Motor neuron (in vitro differentiated cells): ENCODE results near the gene GRIK4. TPM values are rescaled to one million over a fixed set of nuclear protein-coding genes. Genes with fewer than 3 reads are reported as not detected.

Experiments used
- ATAC-seq, 8 experiments: fragments of 200-7000 bp; cut with Tn5 transposase; replicated peaks in 6 of 8; 2 replicates each; pipeline ENCODE4 v1.8.0; 2021; ENCODE audit warnings: mild to moderate bottlenecking in 8 of 8, moderate library complexity in 8 of 8
- H3K27ac ChIP-seq, 2 donors: fragments of 250-450 bp; sonication (Bioruptor Pico); 2 replicates each; pipeline ENCODE4 v1.9.0; 2021; ENCODE audit warnings: antibody characterized with exemption in 2 of 2, mild to moderate bottlenecking in 2 of 2, moderate library complexity in 1 of 2
- H3K4me1 ChIP-seq, 2 donors: fragments of 250-450 bp; sonication (Bioruptor Pico); replicated peaks in 1 of 2; 2 replicates each; pipeline ENCODE4 v1.6.1; 2021; ENCODE audit warnings: antibody characterized with exemption in 2 of 2, mild to moderate bottlenecking in 2 of 2, moderate library complexity in 1 of 2
- H3K4me3 ChIP-seq, 5 donors: fragments of 250-450 bp; sonication (Bioruptor Pico); 2 replicates each; pipeline ENCODE4 v1.9.0; 2021; ENCODE audit warnings: antibody characterized with exemption in 5 of 5, mild to moderate bottlenecking in 5 of 5, moderate library complexity in 4 of 5
- WGBS, 10 experiments: fragments of 450-650 bp; shearing (Covaris generic); methylation state at CpG; one replicate each; pipeline ENCODE4 v1.0.0; 2022; 5-methylcytosine and 5-hydroxymethylcytosine counted together
- in situ Hi-C, 9 experiments: fragments of 400-800 bp; cut with MboI; loops; one replicate each; pipeline ENCODE4 v1.15.0; 2021; ENCODE audit warnings: low sequenced_read_pairs in 9 of 9, low pct_unique_long_range_greater_than_20kb in 2 of 9; ENCODE audit not compliant: unreplicated experiment in 9 of 9
- total RNA-seq, 8 experiments: library from RNA; unstranded; fragments of 300-600 nt; gene quantifications; 2 replicates each; pipeline versions ENCODE4 v1.2.3 to v1.2.4, GENCODE V29; 2022

The GRIK4 gene
- total RNA-seq, 8 experiments from 2014 or later = 0.75 to 11.1 (median 1.7) TPM

DNA sequence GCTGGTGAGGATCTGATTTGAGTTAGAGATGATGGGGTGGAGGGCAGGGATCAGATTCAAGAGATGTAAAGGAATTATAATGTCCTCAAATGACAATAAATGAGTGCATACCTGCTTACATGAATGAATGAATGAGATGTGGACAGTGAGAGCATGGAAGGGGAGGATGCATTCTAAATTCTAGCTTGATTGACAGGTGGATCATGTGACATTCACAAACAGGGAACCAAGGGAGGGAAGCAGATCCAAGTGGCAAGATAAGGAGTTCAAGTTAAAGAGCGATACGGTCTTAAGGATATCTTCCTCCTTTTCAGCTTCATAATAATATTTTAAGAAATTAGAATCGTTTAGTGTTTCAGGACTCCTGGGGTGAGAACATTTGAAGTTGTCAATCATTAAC lies 341.9 kb downstream of the GRIK4 start:
- Histone ChIP-seq H3K27ac (no peak overlapping the region), H3K4me1 (peaks cover 0 to 1% of the 10 kb centered on the region in 2 donors), H3K4me3 (no peak overlapping the region)
- in situ Hi-C loops = no loop called here
- ATAC-seq = no peak
- WGBS, 10 experiments = 62 to 88% (median 73%) methylated on average over 2 to 3 of the region's 3 CpGs; no CpG with 5 or more reads in 4 of the 10 experiments

DNA sequence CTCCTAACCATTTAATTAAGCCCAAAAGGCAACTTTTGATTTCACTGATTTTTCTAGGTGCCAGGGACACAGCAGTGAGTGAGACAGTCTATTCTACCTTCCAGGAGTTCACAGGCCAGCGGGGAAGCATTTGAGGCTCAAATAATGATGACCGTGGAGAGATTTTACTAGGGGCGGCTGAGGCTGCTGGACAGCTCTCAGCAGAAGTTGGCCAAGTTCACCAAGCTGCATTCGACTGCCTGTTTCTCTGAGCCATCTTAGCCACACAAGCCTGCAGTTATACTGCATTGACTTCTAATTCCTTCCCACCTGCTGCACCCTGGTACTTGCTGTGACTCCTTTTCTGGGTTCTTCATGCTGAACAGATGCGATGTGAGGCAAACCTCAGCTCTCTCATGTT lies 343.4 kb downstream of the GRIK4 start:
- Histone ChIP-seq H3K4me3 (no peak overlapping the region), H3K4me1 (peaks cover 3 to 7% of the 10 kb centered on the region in 2 donors), H3K27ac (no peak overlapping the region)
- no peak for ATAC-seq
- WGBS, 10 experiments = 20 to 86% (median 71%) methylated on average over 1 to 5 of the region's 5 CpGs
- in situ Hi-C loops = no loop called here

DNA sequence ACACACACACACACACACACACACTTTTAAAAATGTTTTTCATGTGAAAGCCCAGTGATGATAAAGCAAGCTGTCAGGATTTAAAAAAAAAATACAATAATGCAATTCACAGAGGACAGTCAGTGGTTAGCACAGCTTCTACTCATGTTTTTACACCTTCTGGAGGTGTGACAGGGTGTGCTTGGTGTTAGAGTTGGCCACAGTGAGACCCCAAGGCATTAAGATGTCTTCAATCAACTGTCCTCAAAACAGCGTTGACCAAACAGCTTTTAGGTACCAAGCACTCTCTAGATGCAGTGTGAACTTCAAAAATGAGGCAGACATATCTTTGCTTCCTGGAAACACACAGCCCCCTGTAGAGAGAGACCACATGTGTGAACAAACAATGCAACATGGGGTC lies 346.0 kb downstream of the GRIK4 start:
- no peak for ATAC-seq
- Histone ChIP-seq H3K4me1 (peaks cover 3 to 7% of the 10 kb centered on the region in 2 donors), H3K4me3 (no peak overlapping the region), H3K27ac (no peak overlapping the region)
- in situ Hi-C loops = no loop called here
- WGBS, 10 experiments = 0 to 100% (median 83%) methylated on average over 1 of the region's 1 CpG; no CpG with 5 or more reads in 5 of the 10 experiments

DNA sequence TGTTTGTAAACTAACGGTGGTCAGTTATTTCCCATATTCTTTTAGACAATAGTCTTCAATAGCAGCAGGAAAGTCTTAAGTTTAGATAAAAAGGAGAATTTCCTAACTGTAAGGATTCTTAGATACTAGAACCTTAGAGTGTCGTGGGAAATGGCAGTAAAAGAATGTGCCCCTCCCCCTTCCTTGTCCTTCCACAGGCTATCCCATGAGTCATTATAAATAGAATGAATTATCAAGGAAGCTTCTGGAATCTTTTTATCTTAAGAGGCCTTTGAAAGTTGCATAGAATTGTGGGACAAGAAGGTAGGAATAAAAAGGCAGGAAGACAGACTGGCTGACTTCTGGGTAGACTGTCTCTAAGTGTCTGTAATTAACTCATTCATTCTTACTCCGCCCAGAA lies 347.2 kb downstream of the GRIK4 start:
- H3K4me3 ChIP-seq = no peak overlapping the region
- in situ Hi-C loops = no loop called here
- 11 to 100% (median 60%) methylated on average over 1 to 3 of the region's 3 CpGs; no CpG with 5 or more reads in 1 of the 10 experiments for WGBS, 10 experiments
- peaks cover 3 to 7% of the 10 kb centered on the region in 2 donors for H3K4me1 ChIP-seq
- H3K27ac ChIP-seq = no peak overlapping the region
- peak in 4 of 8 experiments; percentile 13 to 42 (median 28) for ATAC-seq

DNA sequence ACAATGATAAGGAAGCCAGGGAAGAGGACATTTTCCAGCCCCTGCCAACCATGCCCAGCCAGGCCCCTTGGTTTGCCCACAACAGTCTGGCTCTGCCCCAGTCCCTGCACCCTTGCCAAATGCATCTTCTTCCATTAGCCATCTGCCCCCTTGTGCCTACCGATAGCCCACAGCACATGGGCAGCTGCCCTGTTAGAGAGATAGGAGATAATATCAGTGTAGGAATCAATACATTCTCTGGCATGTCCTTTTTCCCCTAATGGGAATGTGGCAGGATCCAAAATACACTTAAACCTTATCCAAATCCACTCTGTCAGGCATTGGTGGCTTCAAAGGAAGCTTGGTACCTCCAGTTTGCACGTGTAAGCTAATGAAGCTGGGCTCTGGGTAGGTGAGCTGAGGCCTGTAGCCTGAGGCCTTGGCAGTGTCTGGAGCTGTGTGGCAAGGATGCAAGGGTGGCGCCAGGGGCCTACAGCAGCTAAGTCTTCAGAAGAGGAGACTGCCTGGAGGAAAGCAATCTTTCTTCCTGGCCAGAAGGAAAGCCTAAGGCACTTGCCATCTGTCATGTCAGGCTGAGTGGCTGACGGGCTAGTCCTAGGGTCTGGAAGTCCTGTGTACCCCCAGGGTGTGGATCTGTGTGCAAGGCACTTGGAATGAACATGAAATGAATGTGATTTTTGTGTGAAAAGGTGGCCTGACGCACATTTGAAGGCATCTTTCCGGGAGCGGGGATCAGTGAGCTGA lies 348.2 kb downstream of the GRIK4 start:
- ATAC-seq = no peak
- no peak overlapping the region for H3K27ac ChIP-seq
- H3K4me1 ChIP-seq = peaks cover 3 to 7% of the 10 kb centered on the region in 2 donors
- in situ Hi-C loops = no loop called here
- 69 to 94% (median 83%) methylated on average over 1 to 4 of the region's 7 CpGs; no CpG with 5 or more reads in 3 of the 10 experiments for WGBS, 10 experiments
- no peak overlapping the region for H3K4me3 ChIP-seq

DNA sequence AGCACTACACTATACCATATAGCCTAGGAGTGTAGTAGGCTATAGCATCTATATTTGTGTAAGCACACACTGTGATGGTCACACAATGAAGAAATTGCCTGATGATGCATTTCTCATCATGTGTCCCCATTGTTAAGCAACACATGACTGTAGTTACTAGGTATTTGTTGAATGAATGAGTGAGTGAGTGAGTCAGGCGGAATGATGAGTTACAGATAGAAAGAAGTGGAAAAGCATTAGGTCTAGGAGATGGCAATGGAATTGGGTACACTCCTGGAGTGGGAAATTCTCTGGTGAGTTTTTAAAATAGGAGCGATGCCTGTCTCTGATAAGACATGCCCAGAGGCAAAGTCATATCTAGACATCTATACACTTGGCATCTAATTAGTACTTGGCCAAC lies 351.8 kb downstream of the GRIK4 start:
- Histone ChIP-seq H3K4me1 (peaks cover 3 to 7% of the 10 kb centered on the region in 2 donors), H3K27ac (no peak overlapping the region), H3K4me3 (no peak overlapping the region)
- ATAC-seq = peak in 1 of 8 experiments; percentile 23
- in situ Hi-C loops = no loop called here
- 50 to 100% (median 100%) methylated on average over 1 to 2 of the region's 2 CpGs; no CpG with 5 or more reads in 3 of the 10 experiments for WGBS, 10 experiments

DNA sequence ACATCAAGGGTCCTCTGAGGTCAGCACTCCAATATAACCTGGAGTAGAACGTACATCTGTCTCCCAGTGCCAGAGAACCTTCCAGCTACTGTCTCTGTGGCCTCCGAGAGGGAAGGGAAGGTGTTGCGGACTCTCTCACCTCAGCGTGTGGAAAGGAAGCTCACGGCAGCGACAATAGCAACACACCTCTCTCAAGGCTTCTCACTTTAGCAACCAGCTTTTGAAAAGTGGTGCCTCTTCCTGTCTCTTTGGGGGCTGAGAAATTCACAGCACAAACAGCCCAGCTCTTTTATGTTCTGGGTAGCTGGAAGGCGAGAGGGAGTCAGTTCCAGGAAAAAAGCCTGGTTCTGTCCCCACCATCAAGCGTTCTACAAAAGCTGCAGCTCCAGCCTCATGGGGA lies 355.5 kb downstream of the GRIK4 start:
- in situ Hi-C loops = no loop called here
- no peak overlapping the region for H3K27ac ChIP-seq
- peaks cover 7 to 9% of the 10 kb centered on the region in 2 donors for H3K4me1 ChIP-seq
- H3K4me3 ChIP-seq = no peak overlapping the region
- 0 to 100% (median 84%) methylated on average over 1 to 5 of the region's 8 CpGs; no CpG with 5 or more reads in 4 of the 10 experiments for WGBS, 10 experiments
- no peak for ATAC-seq

DNA sequence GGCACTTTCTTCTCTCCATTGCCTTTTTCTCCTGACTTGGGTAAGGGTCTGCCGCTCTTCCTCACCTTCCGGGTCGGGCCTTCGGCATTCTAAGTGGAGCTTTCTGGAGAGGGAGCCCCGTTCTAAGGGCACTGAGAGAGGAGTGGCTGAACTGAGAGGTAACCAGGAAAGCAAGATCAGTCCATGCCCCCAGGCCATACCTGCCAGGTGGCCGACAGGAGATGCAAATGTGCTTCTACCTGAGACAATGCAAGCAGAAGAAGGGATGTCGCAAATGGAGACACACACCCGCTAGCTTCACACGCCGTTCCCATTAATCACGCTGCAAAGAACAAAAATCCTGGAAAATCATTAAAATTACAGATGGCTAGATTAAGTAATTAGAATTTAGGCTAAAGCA lies 356.0 kb downstream of the GRIK4 start:
- WGBS, 10 experiments = 3 to 97% (median 79%) methylated on average over 1 to 10 of the region's 11 CpGs
- peaks cover 7 to 9% of the 10 kb centered on the region in 2 donors for H3K4me1 ChIP-seq
- H3K4me3 ChIP-seq = no peak overlapping the region
- no peak for ATAC-seq
- no peak overlapping the region for H3K27ac ChIP-seq
- in situ Hi-C loops = no loop called here

DNA sequence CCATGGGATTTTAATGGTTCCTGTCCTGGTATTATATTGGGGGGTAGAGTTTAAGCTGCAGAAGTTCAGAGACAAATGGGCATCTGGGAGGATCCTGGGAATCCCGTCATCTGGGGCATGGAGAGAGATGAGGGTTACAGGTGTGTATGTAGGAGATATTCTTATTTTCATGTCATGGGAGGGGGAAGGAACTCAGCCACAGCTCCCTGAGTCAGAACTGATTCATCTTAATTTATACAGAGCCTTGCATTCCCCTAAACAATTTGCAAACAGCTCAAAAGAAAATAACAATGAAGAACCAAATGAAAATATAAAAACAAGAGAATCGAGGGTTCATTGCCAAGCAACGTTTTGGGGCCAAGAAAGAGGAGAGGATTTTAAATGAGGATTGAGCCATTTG lies 356.4 kb downstream of the GRIK4 start:
- 0 to 63% (median 38%) methylated on average over 1 to 3 of the region's 3 CpGs; no CpG with 5 or more reads in 1 of the 10 experiments for WGBS, 10 experiments
- in situ Hi-C loops = no loop called here
- H3K4me3 ChIP-seq = no peak overlapping the region
- H3K4me1 ChIP-seq = peaks cover 7 to 9% of the 10 kb centered on the region in 2 donors
- no peak overlapping the region for H3K27ac ChIP-seq
- ATAC-seq = peak in 1 of 8 experiments; percentile 46

DNA sequence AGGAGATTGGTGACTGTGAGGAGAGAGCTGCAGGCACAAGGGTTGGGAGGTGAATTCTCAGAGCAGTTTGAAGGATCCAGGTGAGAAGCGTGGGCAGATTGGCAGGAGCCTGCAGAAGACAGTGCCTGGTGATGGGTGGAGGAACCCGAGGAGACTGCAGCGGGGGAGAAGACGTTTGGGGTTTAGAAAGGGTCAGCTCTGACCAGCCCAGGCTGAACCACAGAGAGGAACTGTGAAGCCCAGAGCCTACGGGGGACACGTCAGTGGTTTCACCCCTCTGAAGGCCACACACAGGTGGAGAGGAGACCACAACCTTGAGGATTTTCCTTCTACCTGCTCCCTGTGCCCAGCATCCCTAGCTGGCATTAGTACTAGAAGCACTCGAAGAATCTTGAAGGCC lies 357.5 kb downstream of the GRIK4 start:
- WGBS, 10 experiments = 43 to 100% (median 85%) methylated on average over 2 to 6 of the region's 7 CpGs; no CpG with 5 or more reads in 3 of the 10 experiments
- ATAC-seq = no peak
- Histone ChIP-seq H3K27ac (no peak overlapping the region), H3K4me3 (no peak overlapping the region), H3K4me1 (peaks cover 7 to 9% of the 10 kb centered on the region in 2 donors)
- in situ Hi-C loops = no loop called here

DNA sequence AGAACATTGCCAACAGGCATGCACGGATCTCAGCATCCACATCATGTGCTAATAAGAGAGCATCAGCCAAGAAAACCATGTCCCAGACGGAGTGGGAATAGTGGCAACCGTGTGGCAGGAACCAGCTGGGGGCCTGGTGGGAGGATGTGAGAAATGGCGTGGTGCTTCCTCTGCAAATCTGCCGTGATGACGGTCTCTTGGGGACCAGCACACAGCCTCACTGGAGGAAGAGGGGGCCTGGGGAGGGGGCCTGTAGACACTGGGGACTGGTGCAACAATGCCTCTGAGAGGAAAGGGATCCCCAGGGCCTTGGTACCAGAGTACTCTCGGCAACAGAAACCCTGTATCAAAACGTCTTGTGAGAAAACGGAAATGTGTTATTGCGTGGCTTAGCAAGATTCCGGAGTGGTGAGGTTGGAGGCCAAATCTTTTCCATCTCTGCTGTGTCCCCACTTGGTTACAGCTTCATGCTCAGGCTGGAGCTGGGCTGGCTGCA lies 358.0 kb downstream of the GRIK4 start:
- Histone ChIP-seq H3K27ac (no peak overlapping the region), H3K4me1 (peaks cover 7 to 9% of the 10 kb centered on the region in 2 donors), H3K4me3 (no peak overlapping the region)
- 13 to 87% (median 57%) methylated on average over 1 to 8 of the region's 11 CpGs; no CpG with 5 or more reads in 6 of the 10 experiments for WGBS, 10 experiments
- in situ Hi-C loops = no loop called here
- no peak for ATAC-seq

DNA sequence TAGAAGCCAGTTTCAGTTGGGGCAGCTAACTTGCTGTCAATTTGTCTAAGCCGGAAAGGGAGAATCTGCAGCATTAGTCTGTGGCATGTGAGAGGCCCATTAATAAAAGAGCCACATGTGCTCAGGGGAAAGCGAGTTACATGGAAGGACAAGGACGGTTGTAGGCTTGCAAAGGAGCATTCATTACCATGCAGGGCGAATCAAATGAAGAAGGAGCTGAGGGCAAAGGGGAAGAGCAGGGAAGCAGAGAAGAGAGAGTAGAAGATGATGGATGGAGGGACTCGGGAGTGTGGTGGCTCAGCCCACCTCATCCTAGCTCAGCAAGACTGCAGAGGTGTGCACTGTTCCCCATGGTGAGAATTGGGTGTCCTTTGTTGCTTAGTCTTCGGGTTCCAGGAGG lies 359.6 kb downstream of the GRIK4 start:
- Histone ChIP-seq H3K4me3 (no peak overlapping the region), H3K27ac (no peak overlapping the region), H3K4me1 (peaks cover 7 to 9% of the 10 kb centered on the region in 2 donors)
- in situ Hi-C loops = no loop called here
- peak in 5 of 8 experiments; percentile 28 to 81 (median 61) for ATAC-seq
- WGBS, 10 experiments = 38 to 84% (median 48%) methylated on average over 1 to 5 of the region's 6 CpGs; no CpG with 5 or more reads in 3 of the 10 experiments

DNA sequence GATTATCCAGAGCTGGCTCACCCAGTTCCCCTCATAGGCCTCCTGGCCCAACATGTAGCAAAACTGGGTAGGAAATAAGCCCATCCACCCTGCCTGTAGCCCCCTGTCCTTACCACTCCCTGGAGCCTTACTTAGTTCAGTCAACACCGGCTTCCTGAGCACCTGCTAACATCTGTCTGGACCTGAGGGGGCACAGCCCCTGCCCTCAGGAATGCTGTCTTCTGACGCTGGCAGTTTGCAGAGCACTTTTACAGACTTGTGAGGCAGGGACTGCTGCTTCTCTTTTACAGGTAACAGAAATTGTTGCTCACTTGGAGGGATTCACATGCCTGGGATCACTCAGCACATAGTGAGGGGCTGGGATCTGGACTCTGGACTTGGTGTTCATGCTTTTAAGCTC lies 360.4 kb downstream of the GRIK4 start:
- in situ Hi-C loops = no loop called here
- Histone ChIP-seq H3K4me1 (peaks cover 7 to 9% of the 10 kb centered on the region in 2 donors), H3K27ac (no peak overlapping the region), H3K4me3 (no peak overlapping the region)
- no peak for ATAC-seq
- 50 to 86% (median 60%) methylated on average over 1 to 2 of the region's 2 CpGs; no CpG with 5 or more reads in 7 of the 10 experiments for WGBS, 10 experiments
